Nephron (organoid): ENCODE measurements around the gene ETNK2.

ENCODE experiments used
- H3K27ac Mint-ChIP-seq, 3 experiments: 2 replicates each; pipeline ENCODE4 v1.8.0; 2020; ENCODE audit warnings: mixed read lengths in 3 of 3, mild to moderate bottlenecking in 2 of 3, moderate library complexity in 1 of 3
- H3K27me3 Mint-ChIP-seq: 2 replicates; pipeline ENCODE4 v1.8.0; 2021; ENCODE audit warnings: low read depth, mild to moderate bottlenecking, moderate library complexity, mixed read lengths
- H3K36me3 Mint-ChIP-seq: 2 replicates; pipeline ENCODE4 v1.8.0; 2020; ENCODE audit warnings: low read depth, mixed read lengths
- H3K4me1 Mint-ChIP-seq: 2 replicates; pipeline ENCODE4 v1.8.0; 2020; ENCODE audit warnings: mixed read lengths
- H3K4me3 Mint-ChIP-seq, 3 experiments: 2 replicates each; pipeline ENCODE4 v1.8.0; 2020; ENCODE audit warnings: mild to moderate bottlenecking in 3 of 3, mixed read lengths in 3 of 3, moderate library complexity in 2 of 3
- H3K9me3 Mint-ChIP-seq: 2 replicates; pipeline ENCODE4 v1.8.0; 2020; ENCODE audit warnings: mixed read lengths
- TF ChIP-seq, protein P1 (sequence below), 3 experiments: fragments of 200-600 bp; sonication (generic); IDR thresholded peaks; one replicate each; pipeline ENCODE4 v1.5.0; 2021; ENCODE audit warnings: antibody characterized with exemption in 3 of 3; ENCODE audit not compliant: unreplicated experiment in 3 of 3

Gene ETNK2

DNA sequence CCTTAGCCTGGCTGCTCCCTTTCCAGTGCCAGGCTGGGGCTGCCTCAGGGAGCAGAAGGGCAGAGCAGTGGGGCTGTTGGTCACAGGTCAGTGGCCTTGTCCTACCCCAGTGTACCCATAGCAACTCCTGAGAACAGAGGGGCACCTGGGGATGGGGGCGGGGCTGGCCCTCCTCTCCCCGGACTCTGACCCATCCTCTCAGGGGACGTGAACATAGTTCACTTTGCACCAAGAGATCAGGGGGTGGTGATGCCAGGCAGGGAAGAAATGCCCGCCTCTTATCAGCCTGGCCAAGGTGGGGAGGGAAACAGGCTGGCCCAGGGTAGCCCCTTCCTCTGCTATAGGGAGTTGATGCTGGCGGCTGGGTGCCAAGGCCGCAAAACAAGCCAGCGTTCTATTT is 4.9 kb downstream of the ETNK2 start:
- TF ChIP-seq, protein P1, sequence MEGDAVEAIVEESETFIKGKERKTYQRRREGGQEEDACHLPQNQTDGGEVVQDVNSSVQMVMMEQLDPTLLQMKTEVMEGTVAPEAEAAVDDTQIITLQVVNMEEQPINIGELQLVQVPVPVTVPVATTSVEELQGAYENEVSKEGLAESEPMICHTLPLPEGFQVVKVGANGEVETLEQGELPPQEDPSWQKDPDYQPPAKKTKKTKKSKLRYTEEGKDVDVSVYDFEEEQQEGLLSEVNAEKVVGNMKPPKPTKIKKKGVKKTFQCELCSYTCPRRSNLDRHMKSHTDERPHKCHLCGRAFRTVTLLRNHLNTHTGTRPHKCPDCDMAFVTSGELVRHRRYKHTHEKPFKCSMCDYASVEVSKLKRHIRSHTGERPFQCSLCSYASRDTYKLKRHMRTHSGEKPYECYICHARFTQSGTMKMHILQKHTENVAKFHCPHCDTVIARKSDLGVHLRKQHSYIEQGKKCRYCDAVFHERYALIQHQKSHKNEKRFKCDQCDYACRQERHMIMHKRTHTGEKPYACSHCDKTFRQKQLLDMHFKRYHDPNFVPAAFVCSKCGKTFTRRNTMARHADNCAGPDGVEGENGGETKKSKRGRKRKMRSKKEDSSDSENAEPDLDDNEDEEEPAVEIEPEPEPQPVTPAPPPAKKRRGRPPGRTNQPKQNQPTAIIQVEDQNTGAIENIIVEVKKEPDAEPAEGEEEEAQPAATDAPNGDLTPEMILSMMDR (IDR thresholded peaks at IDR 0.05; ENCODE audit: unreplicated experiment in 3 of 3) = no peak
- H3K9me3 Mint-ChIP-seq = no peaks in the 10 kb centered on the region
- H3K4me1 Mint-ChIP-seq = peaks cover 11% of the 10 kb centered on the region
- peaks cover 9% of the 10 kb centered on the region for H3K27me3 Mint-ChIP-seq
- no peak overlapping the region for H3K4me3 Mint-ChIP-seq
- H3K27ac Mint-ChIP-seq = no peak overlapping the region
- no peaks in the 10 kb centered on the region for H3K36me3 Mint-ChIP-seq

DNA sequence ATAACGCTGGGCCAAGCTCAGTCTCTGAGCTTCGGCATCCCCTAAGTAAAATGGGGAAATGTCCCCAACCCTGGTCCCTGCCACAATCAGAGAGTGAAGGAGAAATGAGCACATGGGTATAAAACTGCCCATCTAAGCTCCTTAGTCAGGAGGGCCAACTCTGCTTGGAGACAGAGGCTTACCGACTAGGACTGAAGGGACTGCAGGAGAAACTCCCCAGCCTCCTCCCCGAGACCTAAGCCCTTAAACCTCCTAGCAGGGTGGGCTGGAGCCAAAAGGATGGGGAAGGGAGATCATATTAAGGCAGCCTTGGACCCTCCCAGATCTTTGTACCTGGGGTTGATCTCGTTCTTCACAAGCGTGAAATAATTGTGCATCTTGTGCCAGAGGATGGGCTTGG is 5.5 kb downstream of the ETNK2 start:
- TF ChIP-seq, protein P1 (IDR thresholded peaks at IDR 0.05; ENCODE audit: unreplicated experiment in 3 of 3) = no peak
- H3K4me1 Mint-ChIP-seq = peaks cover 11% of the 10 kb centered on the region
- peaks cover 9% of the 10 kb centered on the region for H3K27me3 Mint-ChIP-seq
- no peaks in the 10 kb centered on the region for H3K9me3 Mint-ChIP-seq
- no peaks in the 10 kb centered on the region for H3K36me3 Mint-ChIP-seq
- H3K27ac Mint-ChIP-seq = no peak overlapping the region
- H3K4me3 Mint-ChIP-seq = no peak overlapping the region

DNA sequence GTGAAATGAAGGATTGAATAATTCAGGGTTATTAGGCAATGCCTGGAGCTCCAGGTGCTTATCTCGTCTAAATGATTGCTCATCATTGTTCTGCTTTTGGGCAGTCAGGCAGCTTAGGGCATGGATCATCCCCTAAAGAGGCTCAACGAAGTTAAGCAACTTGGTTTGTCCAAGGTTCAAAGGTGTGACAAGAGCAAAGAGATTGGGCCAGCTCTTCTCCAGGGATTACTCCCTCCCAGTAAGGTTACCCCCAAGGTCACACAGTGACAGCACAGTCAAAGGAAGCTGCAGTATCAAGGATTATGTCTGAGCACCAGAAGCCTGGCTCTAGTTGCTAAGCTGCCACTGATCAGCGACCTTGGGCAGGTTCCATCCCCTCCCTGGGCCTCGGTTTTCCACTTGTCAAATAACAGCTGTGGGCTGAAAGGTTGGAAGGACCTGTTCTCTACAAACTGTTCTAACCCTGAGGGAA is 6.8 kb downstream of the ETNK2 start:
- H3K27ac Mint-ChIP-seq = no peak overlapping the region

DNA sequence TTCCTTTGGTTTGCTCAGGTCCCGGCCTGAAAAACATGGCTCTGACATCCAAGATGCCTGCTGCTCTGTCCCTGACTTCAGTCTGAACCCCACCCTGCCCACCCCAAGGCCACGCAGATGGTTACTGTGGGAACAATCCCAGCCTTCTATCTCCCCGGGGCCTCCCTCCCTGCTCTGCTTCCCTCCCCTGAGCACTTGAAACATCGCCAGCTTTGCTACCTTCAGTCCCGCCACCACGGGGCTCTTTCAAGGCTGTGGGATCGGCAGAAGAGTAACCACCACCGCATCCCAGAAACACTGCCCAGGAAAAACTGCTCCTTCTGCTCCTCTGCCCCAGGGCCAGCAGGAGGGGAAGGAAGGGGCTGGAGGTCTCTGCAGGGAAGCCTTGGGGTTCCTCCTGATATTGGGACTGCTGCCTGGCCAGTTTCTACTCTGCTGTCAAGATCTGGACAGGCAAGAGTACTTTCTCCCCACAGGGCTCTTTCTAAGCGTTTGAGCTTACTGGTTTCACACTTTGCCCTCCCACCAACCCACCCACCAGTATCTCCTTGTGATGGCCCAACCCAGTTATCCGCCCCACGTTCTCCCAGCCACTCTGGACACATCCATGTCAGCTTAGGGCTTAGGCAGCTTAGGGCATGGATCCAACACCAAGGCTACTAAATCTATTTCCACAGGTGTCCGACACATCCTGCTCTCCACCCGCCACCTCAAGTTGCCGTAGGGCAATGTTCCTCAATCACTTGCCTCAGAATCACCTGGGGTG is 8.4 kb downstream of the ETNK2 start:
- H3K4me1 Mint-ChIP-seq = no peaks in the 10 kb centered on the region

More for the DNA sequence above, 6.8 kb downstream of the ETNK2 start:
- peaks cover 3% of the 10 kb centered on the region for H3K36me3 Mint-ChIP-seq
- TF ChIP-seq, protein P1 (IDR thresholded peaks at IDR 0.05; ENCODE audit: unreplicated experiment in 3 of 3) = no peak
- no peaks in the 10 kb centered on the region for H3K9me3 Mint-ChIP-seq
- no peak overlapping the region for H3K4me3 Mint-ChIP-seq
- peaks cover 8% of the 10 kb centered on the region for H3K4me1 Mint-ChIP-seq
- peaks cover 8% of the 10 kb centered on the region for H3K27me3 Mint-ChIP-seq

DNA sequence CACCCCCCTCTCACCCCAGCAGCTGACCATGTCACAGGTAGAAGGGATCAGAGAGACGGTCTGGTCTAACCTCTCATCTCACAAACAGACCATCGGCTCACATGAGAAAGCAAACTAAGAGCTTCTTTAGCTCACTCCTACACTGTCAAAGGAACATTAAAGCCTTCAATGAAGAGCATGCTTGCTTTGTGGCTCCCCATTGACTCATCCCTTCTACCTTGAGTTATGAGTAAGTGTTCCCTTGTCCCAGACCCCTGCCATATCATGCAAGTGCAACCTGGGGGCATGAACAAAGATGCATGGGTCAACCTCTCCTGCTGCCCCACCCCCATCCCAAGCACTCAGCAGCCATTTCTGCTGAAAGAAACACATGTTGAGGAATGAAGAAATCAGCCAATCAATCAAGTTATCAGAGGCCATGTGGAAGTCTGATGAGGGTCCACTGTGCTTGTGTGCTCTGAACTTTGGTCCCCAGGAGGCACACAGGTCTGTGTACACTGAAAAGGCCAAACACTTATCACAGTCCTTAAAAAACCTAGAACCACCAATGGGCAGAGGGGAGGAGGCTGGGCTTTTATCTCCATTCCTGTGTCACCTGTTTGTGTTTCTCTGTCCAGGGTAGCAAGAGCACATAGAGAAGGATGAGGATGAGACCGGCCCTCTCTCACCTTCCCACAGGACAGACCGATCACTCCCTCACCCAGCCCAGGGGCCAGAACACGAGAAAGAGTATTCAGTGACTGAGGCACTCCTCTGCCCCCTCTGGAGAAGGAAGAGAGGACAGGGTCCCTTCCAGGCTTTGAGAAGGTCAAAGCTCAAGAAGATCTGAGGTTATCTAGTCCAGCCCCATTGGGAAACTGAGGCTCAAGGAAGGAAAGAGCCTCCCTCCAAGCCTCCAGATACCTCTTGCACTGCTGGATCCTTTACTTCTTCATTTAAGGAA is 9.5 kb downstream of the ETNK2 start:
- Mint-ChIP-seq H3K4me3 (no peak overlapping the region), H3K36me3 (peaks cover 12% of the 10 kb centered on the region), H3K27ac (no peak overlapping the region), H3K9me3 (no peaks in the 10 kb centered on the region), H3K4me1 (no peaks in the 10 kb centered on the region), H3K27me3 (no peaks in the 10 kb centered on the region)
- TF ChIP-seq, protein P1 (IDR thresholded peaks at IDR 0.05; ENCODE audit: unreplicated experiment in 3 of 3) = no peak

More for the DNA sequence above, 8.4 kb downstream of the ETNK2 start:
- peaks cover 5% of the 10 kb centered on the region for H3K27me3 Mint-ChIP-seq
- no peak overlapping the region for H3K27ac Mint-ChIP-seq
- no peak overlapping the region for H3K4me3 Mint-ChIP-seq
- peaks cover 12% of the 10 kb centered on the region for H3K36me3 Mint-ChIP-seq
- no peaks in the 10 kb centered on the region for H3K9me3 Mint-ChIP-seq
- TF ChIP-seq, protein P1 (IDR thresholded peaks at IDR 0.05; ENCODE audit: unreplicated experiment in 3 of 3) = no peak
